CD4-positive, alpha-beta T cell treated with Interleukin-15 for 4 hours (primary cell): ENCODE data around the gene AVPR2.
A peak's percentile ranks its signal among the peaks of the same experiment; 100 is the strongest.

Source experiments
- DNase-seq: peaks from one replicate; pipeline ENCODE4 v3.0.0-alpha.2; 2020; ENCODE audit warnings: low spot score

AVPR2 gene

DNA sequence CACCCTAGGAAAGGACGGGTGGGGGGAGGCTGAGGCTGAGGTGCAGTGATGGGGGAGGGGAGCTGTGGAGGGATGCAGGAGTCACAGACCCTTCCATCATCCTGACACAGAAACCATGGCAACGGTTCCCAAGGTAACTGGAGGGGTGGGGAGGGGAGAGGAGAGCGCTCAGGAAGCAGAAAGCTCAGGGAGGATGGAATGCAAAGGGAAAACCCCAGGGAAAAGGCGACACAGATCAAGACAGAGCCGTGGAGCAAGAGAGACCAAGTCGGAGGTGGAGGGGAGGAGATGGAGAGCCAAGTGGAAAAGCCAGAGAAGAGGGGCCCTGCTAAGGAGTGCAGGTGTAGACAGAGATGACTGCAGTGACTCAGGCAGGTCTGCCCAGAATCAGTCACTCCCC, 33.0 kb upstream of the AVPR2 start:
- no peak for DNase-seq

DNA sequence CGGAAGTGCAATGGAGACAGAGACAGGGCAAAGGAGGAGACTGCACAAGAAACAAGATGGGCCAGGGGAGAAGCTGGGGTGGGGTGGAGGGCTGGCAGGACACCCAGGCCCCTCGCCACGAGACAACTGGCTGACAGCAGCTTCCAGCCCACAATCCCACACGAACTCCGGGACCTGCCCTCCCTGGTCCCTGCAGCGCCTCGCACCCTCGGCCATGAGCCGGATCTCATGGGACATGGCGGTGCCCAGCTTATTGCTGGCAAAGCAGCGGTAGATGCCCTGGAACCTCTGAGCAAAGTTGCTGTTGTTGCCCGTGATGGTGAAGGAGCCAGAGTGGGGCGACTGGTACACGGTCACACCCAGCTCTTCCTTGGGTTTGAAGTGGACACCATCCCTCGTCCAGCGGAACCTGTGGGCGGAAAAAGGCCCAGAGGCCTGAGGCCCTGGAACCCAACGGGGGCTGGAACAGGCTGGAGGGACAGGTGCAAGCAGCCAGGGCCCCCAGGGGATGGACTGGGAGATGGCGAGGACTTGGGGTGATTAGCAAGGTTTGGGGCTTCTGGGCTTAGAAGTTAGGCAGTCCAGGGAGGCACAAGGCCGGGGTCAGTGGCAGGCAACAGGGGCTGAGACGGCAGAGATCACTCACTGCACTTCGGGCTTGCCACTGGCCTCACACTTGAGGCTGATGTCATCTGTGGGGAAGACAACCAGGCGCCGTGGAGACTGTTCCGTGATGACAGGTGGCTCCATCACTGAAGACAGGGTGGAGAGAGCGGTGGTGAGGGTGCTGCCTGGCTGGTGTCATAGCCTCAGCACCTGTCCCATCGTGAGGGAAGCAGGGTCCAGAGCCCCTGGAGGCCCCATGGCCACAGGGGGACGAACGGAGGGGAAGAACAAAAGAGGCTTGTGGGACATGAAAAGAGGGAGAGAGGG, 32.3 kb upstream of the AVPR2 start:
- DNase-seq = no peak

DNA sequence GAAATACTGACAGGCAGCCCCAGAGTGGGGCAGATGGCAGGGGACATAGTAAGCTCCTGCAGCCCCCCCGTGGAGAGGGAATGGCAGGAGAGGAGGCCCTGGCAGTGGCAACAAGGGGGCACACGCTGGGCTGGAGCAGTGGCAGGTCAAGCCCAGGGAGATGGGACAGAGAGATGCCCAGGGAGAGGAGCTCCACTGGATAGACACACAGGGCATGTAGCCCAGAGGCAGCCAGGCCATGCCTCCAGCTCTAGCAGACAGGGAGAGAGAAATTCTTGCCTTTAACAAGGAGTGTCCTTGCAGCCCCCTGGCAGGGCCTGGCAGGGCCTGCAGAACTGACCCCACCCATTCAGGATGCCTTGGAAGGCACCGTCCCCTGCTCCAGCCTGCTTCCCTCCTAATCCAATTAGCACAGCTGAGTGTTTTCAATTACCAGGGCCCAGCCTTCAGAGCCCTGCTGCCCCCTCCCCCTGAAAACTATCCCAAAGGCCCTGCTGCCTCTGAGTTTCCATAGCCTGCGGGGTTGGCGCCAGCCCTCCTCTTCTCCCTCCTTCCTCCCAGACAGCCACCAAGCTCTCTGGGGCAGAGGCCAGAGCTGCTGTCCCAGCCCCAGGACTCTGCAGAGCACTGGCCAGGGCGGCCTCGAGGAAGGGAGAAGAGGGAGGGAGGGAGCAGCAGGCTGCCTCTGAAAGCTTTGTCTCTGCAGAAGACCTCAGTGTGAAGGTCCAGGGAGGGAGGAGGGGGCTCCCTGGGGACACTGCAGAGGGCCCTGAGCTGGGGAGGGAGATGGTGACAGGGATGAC, 31.0 kb upstream of the AVPR2 start:
- no peak for DNase-seq

GRCh38 chrX:153874085-153874365, 30.4 kb upstream of the AVPR2 start:
- no peak for DNase-seq

GRCh38 chrX:153874366-153875125, 29.9 kb upstream of the AVPR2 start:
- DNase-seq = no peak

DNA sequence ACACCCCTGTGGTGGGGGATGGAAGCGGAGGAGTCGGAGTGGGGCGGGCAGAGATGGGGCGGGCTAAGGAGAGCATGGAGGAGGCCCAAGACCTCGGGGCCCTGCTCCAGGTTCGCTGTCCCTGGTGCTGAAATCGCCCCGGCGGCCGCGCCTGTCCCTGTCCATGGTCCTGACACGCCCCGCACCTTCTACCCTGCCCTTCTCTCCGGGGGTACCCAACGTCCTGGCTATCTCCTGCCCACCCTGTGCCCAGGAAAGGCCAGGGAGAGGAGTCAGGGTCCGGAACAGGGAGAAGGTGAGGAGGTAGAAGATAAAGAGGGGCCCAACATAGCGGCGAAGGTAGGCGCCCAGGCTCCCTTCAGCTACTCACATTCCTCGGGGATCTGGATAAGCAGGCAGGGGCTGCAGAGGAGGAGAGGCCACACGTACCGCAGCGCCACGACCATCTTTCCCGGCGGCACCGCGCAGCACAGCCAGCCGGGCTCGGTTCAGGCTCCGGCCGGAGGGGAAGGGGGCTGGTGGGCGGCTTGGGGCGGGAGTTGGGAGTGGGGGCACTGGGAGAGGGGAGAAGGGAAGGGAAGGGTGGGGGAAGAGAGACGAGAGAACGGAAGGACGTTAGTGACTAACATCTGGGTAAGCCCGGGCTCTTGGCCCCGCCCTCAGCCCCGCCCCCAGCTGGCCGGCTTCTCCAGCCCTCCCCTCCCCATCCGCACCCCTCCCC, 28.9 kb upstream of the AVPR2 start:
- DNase-seq = peak; percentile 62

- no peak for DNase-seq
These were observed 28.4 kb upstream of the AVPR2 start for GRCh38 chrX:153876112-153876491.

- no peak for DNase-seq
These were observed 26.8 kb upstream of the AVPR2 start for GRCh38 chrX:153877571-153878261.

DNA sequence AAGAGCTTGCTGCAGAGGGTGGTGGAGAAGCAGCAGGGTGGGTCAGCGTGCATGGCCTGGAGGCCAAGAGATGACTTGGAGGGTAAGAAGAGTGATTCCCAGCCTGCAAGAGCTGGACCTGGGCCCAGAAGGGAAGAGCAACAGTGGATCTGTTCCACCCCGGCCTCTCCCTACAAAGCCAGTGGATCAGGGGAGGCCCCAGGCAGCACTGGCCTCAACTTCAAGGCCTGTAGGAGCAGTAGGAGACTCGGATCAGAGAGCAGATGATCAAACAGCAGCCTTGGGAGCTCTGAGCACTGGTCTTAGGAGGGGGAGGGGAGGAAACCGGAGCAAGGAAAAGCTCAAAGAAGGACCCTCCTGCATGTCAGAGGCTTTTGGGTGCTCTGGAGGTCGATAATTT, 26.1 kb upstream of the AVPR2 start:
- DNase-seq = no peak

GRCh38 chrX:153878969-153879653, 25.4 kb upstream of the AVPR2 start:
- DNase-seq = no peak

- DNase-seq = no peak
These were observed 24.6 kb upstream of the AVPR2 start for GRCh38 chrX:153879741-153880439.

DNA sequence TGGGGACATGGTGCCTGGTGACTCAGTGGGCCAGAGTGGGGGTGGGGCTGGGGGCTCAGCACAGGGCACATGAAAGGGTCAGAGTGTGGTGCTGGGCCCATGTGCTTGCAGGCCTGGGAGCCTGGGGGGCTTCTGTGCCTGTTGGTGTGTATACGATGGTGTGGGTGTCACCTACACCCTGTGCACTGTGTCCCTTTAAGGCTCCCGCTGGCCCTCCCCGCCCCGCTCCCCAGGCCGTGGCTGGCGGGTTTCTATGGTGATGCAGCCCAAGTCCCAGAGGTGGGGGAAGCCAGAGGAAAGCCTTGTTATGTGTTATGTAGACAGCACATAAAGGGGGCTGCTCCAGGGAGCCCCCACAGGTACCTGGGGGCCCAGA, 24.0 kb upstream of the AVPR2 start:
- DNase-seq = no peak

GRCh38 chrX:153881281-153881680, 23.2 kb upstream of the AVPR2 start:
- DNase-seq = no peak

GRCh38 chrX:153882086-153882498, 22.4 kb upstream of the AVPR2 start:
- no peak for DNase-seq

DNA sequence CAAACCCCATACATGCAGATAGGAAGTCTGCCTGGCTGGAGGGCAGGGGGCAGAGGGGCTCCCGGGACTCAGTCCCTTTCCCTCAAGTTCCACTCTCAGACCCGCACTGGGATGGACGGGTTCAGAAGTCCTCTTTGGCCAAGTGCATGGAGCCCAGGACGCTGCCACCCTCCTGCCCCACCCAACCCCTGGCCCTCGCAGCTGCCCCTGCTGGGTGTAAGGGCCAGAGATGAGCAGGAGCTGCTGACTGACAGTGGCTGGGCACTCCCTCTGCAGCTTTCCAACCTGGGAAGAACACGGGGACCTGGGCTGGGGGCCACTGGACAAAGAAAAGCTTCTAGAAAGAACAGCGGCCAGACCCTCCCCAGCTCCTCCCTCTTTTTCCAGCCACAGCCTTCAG, 21.9 kb upstream of the AVPR2 start:
- no peak for DNase-seq

DNA sequence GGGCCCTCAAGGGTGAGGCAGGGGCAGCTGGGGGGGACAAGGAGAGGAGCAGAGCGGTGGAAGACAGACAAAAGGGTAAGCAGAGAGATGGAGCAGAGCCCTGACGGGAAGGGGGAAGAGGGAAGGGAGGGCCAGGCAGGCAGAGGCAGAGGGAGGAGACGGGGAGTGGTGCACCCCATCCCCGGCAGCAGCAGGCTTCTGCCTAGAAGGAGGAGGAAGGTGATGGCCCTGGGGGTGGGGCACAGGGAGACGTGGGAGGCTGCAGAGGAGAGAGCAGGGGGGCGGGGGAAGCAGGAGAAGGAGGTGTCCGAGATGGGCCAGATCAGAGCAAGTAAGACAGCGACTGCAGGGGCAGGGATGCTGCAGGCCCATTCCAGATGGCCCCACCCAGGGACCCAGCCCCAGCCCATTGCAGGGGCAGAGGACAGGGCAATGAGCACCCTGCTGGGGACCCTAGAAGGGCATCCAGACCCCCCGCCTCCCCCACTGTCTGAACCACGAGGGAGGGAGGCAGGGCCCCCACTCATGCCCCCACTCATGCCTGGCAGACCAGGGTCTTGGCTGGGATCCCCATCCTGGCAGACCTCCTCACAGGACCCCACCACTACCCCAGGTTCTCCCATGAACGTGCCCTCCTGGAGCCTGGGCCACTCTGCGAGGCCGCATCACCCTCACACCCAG, 21.2 kb upstream of the AVPR2 start:
- DNase-seq = no peak

GRCh38 chrX:153884136-153884535, 20.3 kb upstream of the AVPR2 start:
- DNase-seq = no peak

GRCh38 chrX:153884590-153884989, 19.9 kb upstream of the AVPR2 start:
- no peak for DNase-seq

- no peak for DNase-seq
These were observed 19.2 kb upstream of the AVPR2 start for GRCh38 chrX:153885208-153885787.
